Measurements from ENCODE around the gene ZKSCAN8.
"Not testable (repeated sequence)": the region's sequence is repeated elsewhere in the genome, so short reads cannot be mapped to it uniquely, and the experiment has no call there.

Gene ZKSCAN8

GRCh38 chr6:28141500-28142329 is at the start of gene ZKSCAN8:
TSS of gene ZKSCAN8 (plus strand) at chr6:28141883. CDS start at chr6:28148408, 6,525 bp downstream.
- DNase-seq, result peak; percentile 74 to 83

DNA sequence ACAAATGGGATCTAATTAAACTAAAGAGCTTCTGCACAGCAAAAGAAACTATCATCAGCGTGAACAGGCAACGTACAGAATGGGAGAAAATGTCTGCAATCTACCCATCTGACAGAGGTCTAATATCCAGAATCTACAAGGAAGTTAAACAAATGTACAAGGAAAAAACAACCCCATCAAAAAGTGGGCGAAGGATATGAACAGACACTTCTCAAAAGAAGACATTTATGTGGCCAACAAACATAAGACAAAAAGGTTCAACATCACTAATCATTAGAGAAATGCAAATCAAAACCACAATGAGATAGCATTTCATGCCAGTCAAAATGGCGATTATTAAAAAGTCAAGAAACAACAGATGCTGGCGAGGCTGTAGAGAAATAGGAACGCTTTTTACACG is 39.5 kb upstream of the ZKSCAN8 start:
- not testable (repeated sequence) for DNase-seq

- not testable (repeated sequence) for DNase-seq
Measured at GRCh38 chr6:28102699-28103098, 39.0 kb upstream of the ZKSCAN8 start.

GRCh38 chr6:28104392-28105244 is 37.1 kb upstream of the ZKSCAN8 start:
- DNase-seq, result peak; percentile 82 to 86

DNA sequence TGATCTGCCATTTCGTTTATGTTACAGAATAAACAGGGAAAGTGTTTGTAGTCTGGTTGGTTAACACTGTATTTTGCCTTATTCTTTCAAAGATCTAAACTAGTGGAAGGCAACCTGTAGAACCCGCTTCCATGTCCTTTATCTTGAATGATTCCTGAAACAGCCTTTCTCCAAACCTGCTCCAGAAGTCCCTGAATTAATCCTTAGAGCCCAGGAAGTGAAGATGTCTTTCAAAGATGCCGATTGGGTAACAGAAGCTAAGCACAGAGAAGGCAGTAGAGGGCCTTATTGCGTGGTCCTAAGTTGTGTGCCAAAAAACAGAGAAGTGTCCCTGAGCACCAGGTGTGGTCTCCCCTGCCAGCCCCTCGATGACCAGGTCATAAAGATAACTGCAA is 36.4 kb upstream of the ZKSCAN8 start:
- DNase-seq, result no peak

- no peak for DNase-seq
Measured at GRCh38 chr6:28107506-28107905, 34.2 kb upstream of the ZKSCAN8 start.

- DNase-seq, result no peak
Measured at GRCh38 chr6:28111964-28112363, 29.7 kb upstream of the ZKSCAN8 start.

DNA sequence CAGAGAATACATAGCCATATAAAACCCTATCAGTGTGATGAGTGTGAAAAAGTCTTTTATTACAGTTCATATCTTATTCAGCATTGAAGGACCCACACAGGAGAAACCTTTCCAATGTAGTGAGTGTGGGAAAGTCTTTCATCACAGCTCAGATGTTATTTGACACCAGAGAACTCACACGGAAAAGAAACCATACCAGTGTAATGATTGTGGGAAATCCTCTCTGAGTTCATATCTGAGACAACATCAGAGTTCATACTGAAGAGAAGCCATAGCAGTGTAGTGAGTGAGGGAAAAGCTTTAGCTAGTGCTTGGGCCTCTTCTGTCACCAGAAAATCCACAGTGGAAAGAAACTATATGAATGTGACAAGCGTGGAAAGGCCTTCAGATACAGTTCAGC is 25.9 kb upstream of the ZKSCAN8 start:
- no peak for DNase-seq

GRCh38 chr6:28117386-28118050 is 24.2 kb upstream of the ZKSCAN8 start:
- no peak for DNase-seq

GRCh38 chr6:28118217-28118616 is 23.5 kb upstream of the ZKSCAN8 start:
- DNase-seq, result no peak

DNA sequence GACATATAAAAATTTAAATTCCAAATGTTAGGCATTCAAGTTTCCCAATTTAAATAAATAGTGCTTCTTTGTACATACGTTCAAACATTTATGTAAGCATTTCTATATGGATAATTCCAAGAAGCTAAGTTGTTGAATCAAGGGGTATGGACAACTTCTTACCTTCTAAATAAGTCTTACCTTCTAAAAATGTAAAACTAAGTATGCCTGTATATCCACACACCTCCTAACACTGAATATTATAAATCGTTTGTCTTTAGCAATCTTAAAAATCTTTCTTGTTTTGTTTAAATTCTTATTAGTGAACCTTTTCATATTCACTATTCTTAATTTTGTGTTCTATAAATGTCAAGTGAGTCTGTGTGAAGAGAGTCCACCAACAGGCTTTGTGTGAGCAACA is 19.8 kb upstream of the ZKSCAN8 start:
- no peak for DNase-seq

DNA sequence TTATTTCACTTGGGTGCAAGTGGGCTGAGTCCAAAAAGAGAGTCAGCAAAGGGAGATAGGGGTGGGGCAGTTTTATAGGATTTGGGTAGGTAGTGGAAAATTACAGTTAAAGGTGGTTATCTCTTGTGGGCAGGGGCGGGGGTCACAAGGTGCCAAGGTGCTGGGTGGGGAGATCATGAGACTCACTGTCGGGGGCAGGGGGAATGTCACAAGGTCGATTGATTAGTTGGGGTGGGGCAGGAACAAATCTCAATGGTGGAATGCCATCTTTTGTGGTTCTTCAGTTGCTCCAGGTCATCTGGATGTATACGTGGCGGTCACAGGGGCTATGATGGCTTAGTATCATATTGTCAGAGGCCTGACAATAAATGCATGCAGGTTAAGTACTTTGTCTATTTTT is 19.4 kb upstream of the ZKSCAN8 start:
- DNase-seq, result not testable (repeated sequence)

DNA sequence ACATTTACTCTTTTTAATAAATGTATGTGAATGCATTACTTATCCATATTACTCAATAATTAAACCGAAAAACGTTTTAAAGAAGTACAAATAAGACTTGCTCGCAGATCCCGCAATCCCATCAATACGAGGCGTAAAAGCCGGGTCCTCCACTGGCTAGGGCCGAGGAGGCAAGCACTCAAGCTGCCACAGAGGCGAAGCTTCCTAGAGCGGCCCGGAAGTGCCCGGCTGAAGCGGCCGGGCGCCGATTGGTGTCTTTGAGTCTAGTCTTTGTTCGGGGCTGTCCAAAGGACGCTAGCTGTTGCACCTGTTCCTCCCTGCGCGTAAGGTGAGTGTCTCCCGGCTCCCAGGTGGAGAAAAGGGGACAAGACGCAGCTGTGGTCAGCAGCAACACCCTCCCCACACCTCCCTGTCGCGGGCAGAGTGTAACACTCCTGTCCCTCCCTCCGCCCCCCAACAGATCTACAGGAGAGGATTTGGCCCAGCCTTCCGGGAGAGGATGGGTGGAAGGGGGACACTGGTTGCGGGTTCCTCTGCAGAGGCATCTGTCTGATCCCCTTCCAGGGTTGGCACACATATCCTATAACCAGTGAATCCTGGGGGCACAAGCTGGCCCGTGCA is 17.2 kb upstream of the ZKSCAN8 start, which contains the start of gene ZSCAN16:
TSS of gene ZSCAN16 (plus strand) at position 260 of the 621 bp plus-strand sequence. CDS start 835 bp downstream, outside the sequence.
- DNase-seq, result peak; percentile 74 to 80

GRCh38 chr6:28124971-28125353 is 16.7 kb upstream of the ZKSCAN8 start:
- no peak for DNase-seq

DNA sequence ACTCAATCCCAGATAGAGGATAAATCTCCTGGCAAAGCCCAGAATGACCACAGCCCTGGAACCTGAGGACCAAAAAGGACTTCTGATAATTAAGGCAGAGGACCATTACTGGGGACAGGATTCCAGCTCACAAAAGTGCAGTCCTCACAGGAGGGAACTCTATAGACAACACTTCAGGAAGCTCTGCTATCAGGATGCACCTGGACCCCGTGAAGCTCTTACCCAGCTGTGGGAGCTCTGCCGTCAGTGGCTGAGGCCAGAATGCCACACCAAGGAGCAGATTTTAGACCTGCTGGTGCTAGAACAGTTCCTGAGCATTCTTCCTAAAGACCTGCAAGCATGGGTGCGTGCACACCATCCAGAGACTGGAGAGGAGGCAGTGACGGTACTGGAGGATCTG is 16.3 kb upstream of the ZKSCAN8 start:
- no peak for DNase-seq

DNA sequence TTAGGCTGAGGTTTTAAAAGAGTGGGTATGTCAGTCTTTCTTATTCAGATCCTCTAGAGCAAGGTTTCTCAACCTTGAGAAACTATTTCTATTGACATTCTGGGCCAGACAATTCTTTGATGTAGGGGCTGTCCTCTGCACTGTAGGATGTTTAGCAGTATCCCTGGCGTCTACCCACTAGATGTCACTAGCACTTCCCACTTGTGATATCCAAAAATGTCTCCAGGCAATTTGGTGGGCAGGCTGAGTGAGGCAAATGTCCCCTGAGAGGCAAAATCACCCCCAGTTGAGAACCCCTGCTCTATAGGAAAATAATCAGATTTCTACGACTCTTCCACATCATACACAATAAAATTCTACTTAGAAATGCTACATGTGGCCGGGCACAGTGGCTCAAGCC is 7.7 kb upstream of the ZKSCAN8 start:
- peak in 1 of 2 experiments; percentile 27 for DNase-seq

DNA sequence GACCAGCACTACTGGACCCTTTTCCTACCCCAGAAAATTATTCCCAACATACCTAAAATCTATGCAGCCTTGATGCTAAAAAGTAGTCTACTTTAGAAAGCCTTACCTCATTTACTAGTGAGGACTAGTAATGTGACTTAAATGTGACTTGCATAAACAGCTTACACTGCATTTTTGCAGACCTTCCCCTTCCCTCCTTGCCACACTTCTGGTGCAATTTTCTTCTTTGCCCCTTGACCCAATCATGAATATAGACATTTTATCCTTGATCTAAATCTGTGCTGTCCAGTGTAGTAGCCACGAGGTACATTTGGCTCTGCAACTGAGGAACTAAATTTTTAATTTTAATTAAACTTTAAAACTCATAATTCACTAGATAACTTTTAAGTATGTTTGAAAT is 7.0 kb upstream of the ZKSCAN8 start:
- DNase-seq, result no peak

GRCh38 chr6:28135393-28135792 is 6.3 kb upstream of the ZKSCAN8 start:
- DNase-seq, result no peak

- peak; percentile 79 to 87 for DNase-seq
Measured at GRCh38 chr6:28136585-28137504, 4.8 kb upstream of the ZKSCAN8 start.

DNA sequence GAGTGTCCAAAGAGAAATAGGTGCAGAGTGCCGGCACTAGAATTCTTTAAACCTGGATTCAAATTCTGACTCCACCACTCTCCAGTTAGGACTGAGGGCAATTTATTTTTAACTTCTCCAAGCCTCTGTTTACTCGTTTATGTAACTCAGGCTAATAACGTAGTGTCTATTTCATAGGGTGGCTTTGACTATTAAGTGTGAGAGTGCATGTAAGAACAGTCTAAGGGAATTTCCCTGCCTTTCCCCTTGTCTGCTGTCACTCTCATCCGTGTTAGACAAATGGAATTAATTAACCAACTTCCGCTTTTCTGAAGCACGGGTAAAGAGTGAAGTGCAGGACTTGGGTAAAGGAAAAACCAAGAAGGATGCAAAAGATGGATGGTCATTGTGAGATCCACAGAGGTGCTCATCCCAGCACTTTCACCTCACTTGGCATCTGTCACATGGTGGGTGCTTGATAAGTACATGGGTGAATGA is 4.1 kb upstream of the ZKSCAN8 start:
- DNase-seq, result peak; percentile 23 to 38

GRCh38 chr6:28139860-28140543 is 1.7 kb upstream of the ZKSCAN8 start:
- DNase-seq, result no peak
